CD14-positive monocyte (primary cell): ENCODE results near the gene TRAPPC1. TPM values are rescaled to one million over a fixed set of nuclear protein-coding genes. Genes with fewer than 3 reads are reported as not detected.

Experiments used
- DNase-seq, 3 donors: peaks; one replicate each; pipeline ENCODE4 v3.0.0-alpha.2; 2011 to 2022
- H2AFZ ChIP-seq: 2 replicates; pipeline ENCODE4 v1.6.0; 2012; ENCODE audit warnings: mild to moderate bottlenecking, low read depth, low read length, inconsistent platforms; ENCODE audit not compliant: insufficient read depth, poor library complexity, severe bottlenecking
- H3K27ac ChIP-seq, 2 donors: 1 replicate in 1 of 2; 2 replicates in 1 of 2; pipeline ENCODE4 v1.5.1; 2012 to 2013; ENCODE audit warnings: low read length in 2 of 2, control low read depth in 1 of 2, inconsistent platforms in 1 of 2, low read depth in 1 of 2, mild to moderate bottlenecking in 1 of 2
- H3K27me3 ChIP-seq, 2 donors: one replicate each; pipeline versions ENCODE4 v1.6.0 to v1.6.1; 2011 to 2013; ENCODE audit warnings: low read length in 2 of 2; ENCODE audit not compliant: control insufficient read depth in 2 of 2, insufficient read depth in 2 of 2
- H3K36me3 ChIP-seq, 2 donors: replicated peaks in 1 of 2; 1 replicate in 1 of 2; 2 replicates in 1 of 2; pipeline versions ENCODE4 v1.5.1 to v1.6.1; 2012 to 2013; ENCODE audit warnings: low read length in 2 of 2, control low read depth in 1 of 2, inconsistent platforms in 1 of 2, mild to moderate bottlenecking in 1 of 2; ENCODE audit not compliant: insufficient read depth in 2 of 2, control insufficient read depth in 1 of 2
- H3K4me1 ChIP-seq, 2 donors: 1 replicate in 1 of 2; 2 replicates in 1 of 2; pipeline versions ENCODE4 v1.5.1 to v1.6.1; 2012 to 2013; ENCODE audit warnings: low read length in 2 of 2, control low read depth in 1 of 2, inconsistent platforms in 1 of 2, mild to moderate bottlenecking in 1 of 2, moderate library complexity in 1 of 2; ENCODE audit not compliant: insufficient read depth in 2 of 2, control insufficient read depth in 1 of 2
- H3K4me2 ChIP-seq: replicated peaks from 2 replicates; pipeline ENCODE3; 2012; ENCODE audit warnings: low read length, moderate library complexity, mild to moderate bottlenecking; ENCODE audit not compliant: poor library complexity, severe bottlenecking; ENCODE audit errors: extremely low read depth
- H3K4me3 ChIP-seq, 3 experiments: fragments of 200-600 bp in 1 of 3; sonication (generic) in 1 of 3; replicated peaks in 1 of 3; 1 replicate in 2 of 3; 2 replicates in 1 of 3; pipeline ENCODE4 v1.5.1; 2011 to 2013; ENCODE audit warnings: low read length in 3 of 3, mild to moderate bottlenecking in 3 of 3, control low read depth in 2 of 3, low read depth in 2 of 3, inconsistent platforms in 1 of 3, moderate library complexity in 1 of 3
- H3K79me2 ChIP-seq: 2 replicates; pipeline ENCODE4 v1.6.0; 2012; ENCODE audit warnings: mild to moderate bottlenecking, control low read depth, inconsistent platforms, low read length, moderate library complexity; ENCODE audit not compliant: insufficient read depth
- H3K9ac ChIP-seq: 2 replicates; pipeline ENCODE4 v1.6.0; 2017; ENCODE audit warnings: low read length, mild to moderate bottlenecking; ENCODE audit not compliant: insufficient read depth, poor library complexity, severe bottlenecking
- H3K9me3 ChIP-seq, 2 donors: replicated peaks in 1 of 2; 1 replicate in 1 of 2; 2 replicates in 1 of 2; pipeline versions ENCODE4 v1.5.1 to v1.6.1; 2012 to 2013; ENCODE audit warnings: low read length in 2 of 2, control low read depth in 1 of 2; ENCODE audit not compliant: control insufficient read depth in 1 of 2, insufficient read depth in 1 of 2
- H4K20me1 ChIP-seq: 2 replicates; pipeline ENCODE4 v1.6.0; 2012; ENCODE audit warnings: mild to moderate bottlenecking, low read length, control low read depth, moderate library complexity; ENCODE audit not compliant: insufficient read depth
- H3K27ac Mint-ChIP-seq, 7 donors: one replicate each; pipeline ENCODE4 v1.8.0; 2020; ENCODE audit warnings: mild to moderate bottlenecking in 7 of 7, mixed read lengths in 7 of 7, moderate library complexity in 6 of 7, inconsistent platforms in 2 of 7
- H3K27me3 Mint-ChIP-seq, 3 donors: one replicate each; pipeline ENCODE4 v1.8.0; 2021 to 2022; ENCODE audit warnings: low read depth in 3 of 3, mild to moderate bottlenecking in 3 of 3, mixed read lengths in 3 of 3, moderate library complexity in 3 of 3, inconsistent platforms in 1 of 3
- H3K36me3 Mint-ChIP-seq, 2 donors: one replicate each; pipeline ENCODE4 v1.8.0; 2020; ENCODE audit warnings: mixed read lengths in 2 of 2, inconsistent platforms in 1 of 2, mild to moderate bottlenecking in 1 of 2
- H3K4me1 Mint-ChIP-seq: one replicate; pipeline ENCODE4 v1.8.0; 2020; ENCODE audit warnings: mild to moderate bottlenecking, mixed read lengths
- H3K4me3 Mint-ChIP-seq, 2 donors: one replicate each; pipeline ENCODE4 v1.8.0; 2020; ENCODE audit warnings: mild to moderate bottlenecking in 2 of 2, mixed read lengths in 2 of 2, moderate library complexity in 1 of 2
- H3K9me3 Mint-ChIP-seq, 7 donors: one replicate each; pipeline ENCODE4 v1.8.0; 2020 to 2022; ENCODE audit warnings: mixed read lengths in 7 of 7, mild to moderate bottlenecking in 6 of 7, moderate library complexity in 6 of 7, inconsistent platforms in 2 of 7
- CTCF ChIP-seq: fragments of 200-600 bp; IDR thresholded peaks from one replicate; pipeline ENCODE4 v1.8.0; 2022; ENCODE audit warnings: antibody characterized with exemption, mild to moderate bottlenecking
- WGBS: methylation state at CpG from one replicate; pipeline ENCODE4 v1.1.5; 2013; ENCODE audit warnings: missing lambda C conversion rate; ENCODE audit not compliant: insufficient coverage; 5-methylcytosine and 5-hydroxymethylcytosine counted together
- intact Hi-C, 2 donors: fragments of 100-400 bp; cut with micrococcal nuclease; formaldehyde crosslinking; loops; one replicate each; pipeline versions ENCODE4 v1.15.0 to v1.15.1; 2023
- polyA plus RNA-seq, 3 donors: library from polyadenylated mRNA; depleted of rRNA in 1 of 3; unstranded in 2 of 3; stranded (reverse) in 1 of 3; fragments of 300-500 nt in 2 of 3; fragments of >200 nt in 1 of 3; fragmentation: Illumina TruSeq in 2 of 3; gene quantifications; 1 replicate in 2 of 3; 2 replicates in 1 of 3; pipeline ENCODE4 v1.2.3, GENCODE V29; 2012 to 2021

The TRAPPC1 gene
- polyA plus RNA-seq, 3 donors: 172 to 266 (median 224) TPM

GRCh38 chr17:7943291-7943690 lies 11.5 kb upstream of the TRAPPC1 start:
- Mint-ChIP-seq H3K27me3 (peaks cover 0 to 4% (median 0%) of the 10 kb centered on the region in 3 donors), H3K4me1 (peaks cover 11% of the 10 kb centered on the region), H3K4me3 (no peak overlapping the region), H3K9me3 (no peaks in the 10 kb centered on the region), H3K27ac (peak overlapping the region in 1 of 7 donors; percentile 12), H3K36me3 (peaks cover 84 to 93% of the 10 kb centered on the region in 2 donors)
- Histone ChIP-seq H3K4me2 (no peak overlapping the region), H3K4me3 (no peak overlapping the region), H3K4me1 (peaks cover 0 to 4% of the 10 kb centered on the region in 2 donors), H4K20me1 (no peaks in the 10 kb centered on the region), H3K9me3 (no peaks in the 10 kb centered on the region), H3K79me2 (no peaks in the 10 kb centered on the region), H2AFZ (no peak overlapping the region), H3K36me3 (peaks cover 69 to 89% of the 10 kb centered on the region in 2 donors), H3K27me3 (no peaks in the 10 kb centered on the region), H3K9ac (no peak overlapping the region), H3K27ac (no peak overlapping the region)
- 89% methylated on average over 12 of the region's 13 CpGs for WGBS
- no peak for TF ChIP-seq CTCF
- intact Hi-C loops: no loop called here
- DNase-seq: no peak

- no peak overlapping the region for H3K9ac ChIP-seq
- no peak overlapping the region for H3K4me2 ChIP-seq
- intact Hi-C loops: no loop called here
- Mint-ChIP-seq H3K4me3 (no peak overlapping the region), H3K4me1 (peaks cover 11% of the 10 kb centered on the region), H3K27ac (no peak overlapping the region), H3K9me3 (no peaks in the 10 kb centered on the region), H3K36me3 (peaks cover 82 to 91% of the 10 kb centered on the region in 2 donors), H3K27me3 (peaks cover 0 to 4% (median 0%) of the 10 kb centered on the region in 3 donors)
- no peak overlapping the region for H3K4me3 ChIP-seq
- no peak for TF ChIP-seq CTCF
- H3K79me2 ChIP-seq: peaks cover under 1% of the 10 kb centered on the region
- H2AFZ ChIP-seq: no peak overlapping the region
- peaks cover 0 to 4% of the 10 kb centered on the region in 2 donors for H3K4me1 ChIP-seq
- peaks cover 62 to 87% of the 10 kb centered on the region in 2 donors for H3K36me3 ChIP-seq
- WGBS: 100% methylated on average over 1 of the region's 6 CpGs
- H3K27ac ChIP-seq: no peak overlapping the region
- no peaks in the 10 kb centered on the region for H3K27me3 ChIP-seq
- no peaks in the 10 kb centered on the region for H3K9me3 ChIP-seq
- H4K20me1 ChIP-seq: no peaks in the 10 kb centered on the region
- no peak for DNase-seq
Observed at GRCh38 chr17:7940743-7941142, 9.0 kb upstream of the TRAPPC1 start.
